PC-9 (cell line): ENCODE data around the gene PMPCB. TPM values are rescaled to one million over a fixed set of nuclear protein-coding genes. Genes with fewer than 3 reads are reported as not detected.
A peak's percentile ranks its signal among the peaks of the same experiment; 100 is the strongest.

Experiments used
- BruUV-seq: library from RNA; stranded (reverse); fragments of 400-500 nt; replicated peaks from 2 replicates; lab custom pipeline; 2021; lab: Mats Ljungman, UMichigan
- CTCF ChIA-PET: fragments of 300-600 bp; sonication (Branson Sonifier 250); formaldehyde crosslinking; loops from one replicate; lab custom pipeline; 2022; ENCODE audit warnings: antibody characterized with exemption; lab: Charles Lee
- POLR2A ChIA-PET: fragments of 300-600 bp; sonication (Branson Sonifier 250); formaldehyde crosslinking; loops from one replicate; lab custom pipeline; 2022; ENCODE audit warnings: antibody characterized with exemption; ENCODE audit not compliant: unreplicated experiment; lab: Charles Lee
- DNase-seq, 2 experiments: peaks; one replicate each; pipeline versions ENCODE4 v3.0.0 to v3.0.0-alpha.2; 2015 to 2022; ENCODE audit warnings: mixed read lengths in 1 of 2
- H2AFZ ChIP-seq: fragments of 200-600 bp; sonication (generic); 2 replicates; pipeline ENCODE4 v1.8.1; 2017; ENCODE audit warnings: antibody characterized with exemption
- H3F3A ChIP-seq: fragments of 200-600 bp; sonication (generic); 2 replicates; pipeline ENCODE4 v1.8.1; 2017; ENCODE audit warnings: antibody characterized with exemption, mild to moderate bottlenecking, low read depth; ENCODE audit not compliant: insufficient read depth
- H3K27ac ChIP-seq: fragments of 200-600 bp; sonication (generic); 2 replicates; pipeline ENCODE4 v1.6.1; 2016; ENCODE audit warnings: mixed run types
- H3K27me3 ChIP-seq: fragments of 200-600 bp; sonication (generic); 2 replicates; pipeline ENCODE4 v1.6.1; 2016; ENCODE audit warnings: low read depth, mixed run types; ENCODE audit not compliant: insufficient read depth
- H3K36me3 ChIP-seq: fragments of 200-600 bp; sonication (generic); 2 replicates; pipeline ENCODE4 v1.6.1; 2016; ENCODE audit warnings: low read depth, mixed run types
- H3K4me1 ChIP-seq: fragments of 200-600 bp; sonication (generic); replicated peaks from 2 replicates; pipeline ENCODE4 v1.6.1; 2016; ENCODE audit warnings: mixed run types; ENCODE audit not compliant: insufficient read depth
- H3K4me2 ChIP-seq: fragments of 200-600 bp; sonication (generic); 2 replicates; pipeline ENCODE4 v1.6.1; 2017; ENCODE audit warnings: mixed run types
- H3K4me3 ChIP-seq: fragments of 200-600 bp; sonication (generic); 2 replicates; pipeline ENCODE4 v1.6.1; 2016; ENCODE audit warnings: mixed run types
- H3K79me2 ChIP-seq: fragments of 200-600 bp; sonication (generic); 2 replicates; pipeline ENCODE4 v1.6.1; 2017; ENCODE audit warnings: low read depth, mixed run types
- H3K9me2 ChIP-seq: fragments of 200-600 bp; sonication (generic); 2 replicates; pipeline ENCODE4 v1.8.1; 2017; ENCODE audit warnings: mild to moderate bottlenecking; ENCODE audit not compliant: insufficient read depth
- H3K9me3 ChIP-seq: fragments of 200-600 bp; sonication (generic); 2 replicates; pipeline ENCODE4 v1.8.1; 2016; ENCODE audit warnings: low read depth; ENCODE audit not compliant: insufficient read depth
- H4K20me1 ChIP-seq: fragments of 200-600 bp; sonication (generic); 2 replicates; pipeline ENCODE4 v1.8.1; 2017; ENCODE audit not compliant: insufficient read depth
- EZH2 ChIP-seq: fragments of 200-600 bp; sonication (generic); IDR thresholded peaks from 2 replicates; pipeline ENCODE4 v1.8.0; 2017; ENCODE audit warnings: antibody characterized with exemption, low read depth
- intact Hi-C: fragments of 100-400 bp; cut with micrococcal nuclease; formaldehyde crosslinking; loops from one replicate; pipeline ENCODE4 v1.10.0; 2022; ENCODE audit not compliant: unreplicated experiment
- total RNA-seq: library from RNA; stranded (reverse); gene quantifications from 2 replicates; pipeline ENCODE4 v1.2.3, GENCODE V29; 2021
- TF ChIP-seq, protein P1 (sequence below): fragments of 200-600 bp; sonication (generic); conservative IDR thresholded peaks from 2 replicates; pipeline ENCODE4 v1.6.1; 2017; ENCODE audit warnings: mixed run types, antibody characterized with exemption, mild to moderate bottlenecking, moderate library complexity

The PMPCB gene
- total RNA-seq, 1 experiment from 2014 or later, result 78.1 TPM

DNA sequence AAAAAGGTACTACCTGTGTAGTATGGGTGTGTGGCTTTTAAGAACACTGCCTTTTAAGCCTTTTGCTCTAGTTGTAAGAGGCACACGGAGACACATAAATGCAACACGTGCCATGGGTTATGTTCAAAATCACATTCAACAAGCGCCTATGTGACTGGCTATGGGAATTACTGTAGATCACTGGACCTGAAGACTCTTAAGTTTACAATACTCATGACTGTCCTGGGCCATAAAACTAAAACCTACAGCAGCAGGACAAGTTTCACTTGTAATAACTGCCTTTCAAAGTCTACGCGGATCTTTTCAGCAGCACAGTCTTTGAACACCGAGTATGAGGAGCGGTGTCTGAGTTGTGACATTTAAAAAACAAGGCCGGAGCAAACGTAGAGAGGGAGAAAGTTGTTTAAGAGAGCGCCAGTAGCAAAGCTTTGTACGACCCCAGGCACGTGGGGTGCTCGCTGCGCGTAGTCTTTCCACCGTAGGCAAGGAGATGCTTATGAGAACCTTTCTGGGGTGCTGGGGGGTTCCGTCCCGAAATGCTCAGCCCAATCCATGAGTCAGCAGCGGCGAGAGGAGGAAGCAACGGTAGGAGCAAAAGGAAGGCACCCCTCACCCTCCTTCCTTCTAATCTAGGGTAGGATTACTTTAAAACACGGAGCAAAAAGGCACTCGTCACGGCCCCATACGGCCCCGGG lies 46.7 kb downstream of the PMPCB start:
- peak overlapping the region; percentile 76 for H3K27ac ChIP-seq
- H3K27me3 ChIP-seq, result no peaks in the 10 kb centered on the region
- H3K4me3 ChIP-seq, result peak overlapping the region; percentile 95
- peak overlapping the region; percentile 98 for H3K4me2 ChIP-seq
- ChIA-PET CTCF (interaction anchor here (0.6 kb wide), 1 partner anchor 9 kb away, joined by 9 read pairs; no protein-coding TSS in a partner anchor), POLR2A (no interaction called here)
- DNase-seq, result peak; percentile 3 to 45
- H2AFZ ChIP-seq, result peak overlapping the region; percentile 97
- peaks cover 28% of the 10 kb centered on the region for H3K36me3 ChIP-seq
- H4K20me1 ChIP-seq, result peaks cover 16% of the 10 kb centered on the region
- no peaks in the 10 kb centered on the region for H3K9me2 ChIP-seq
- no peaks in the 10 kb centered on the region for H3K9me3 ChIP-seq
- H3F3A ChIP-seq, result peaks cover 4% of the 10 kb centered on the region
- intact Hi-C loops, result loop anchor here (1.0 kb wide), 1 partner anchor 47 kb away; the partner anchor contains the start of gene PMPCB
- TF ChIP-seq, protein P1, sequence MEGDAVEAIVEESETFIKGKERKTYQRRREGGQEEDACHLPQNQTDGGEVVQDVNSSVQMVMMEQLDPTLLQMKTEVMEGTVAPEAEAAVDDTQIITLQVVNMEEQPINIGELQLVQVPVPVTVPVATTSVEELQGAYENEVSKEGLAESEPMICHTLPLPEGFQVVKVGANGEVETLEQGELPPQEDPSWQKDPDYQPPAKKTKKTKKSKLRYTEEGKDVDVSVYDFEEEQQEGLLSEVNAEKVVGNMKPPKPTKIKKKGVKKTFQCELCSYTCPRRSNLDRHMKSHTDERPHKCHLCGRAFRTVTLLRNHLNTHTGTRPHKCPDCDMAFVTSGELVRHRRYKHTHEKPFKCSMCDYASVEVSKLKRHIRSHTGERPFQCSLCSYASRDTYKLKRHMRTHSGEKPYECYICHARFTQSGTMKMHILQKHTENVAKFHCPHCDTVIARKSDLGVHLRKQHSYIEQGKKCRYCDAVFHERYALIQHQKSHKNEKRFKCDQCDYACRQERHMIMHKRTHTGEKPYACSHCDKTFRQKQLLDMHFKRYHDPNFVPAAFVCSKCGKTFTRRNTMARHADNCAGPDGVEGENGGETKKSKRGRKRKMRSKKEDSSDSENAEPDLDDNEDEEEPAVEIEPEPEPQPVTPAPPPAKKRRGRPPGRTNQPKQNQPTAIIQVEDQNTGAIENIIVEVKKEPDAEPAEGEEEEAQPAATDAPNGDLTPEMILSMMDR, result no peak
- TF ChIP-seq EZH2, result no peak
- TSS peak; percentile 40 for BruUV-seq
- H3K79me2 ChIP-seq, result peaks cover 78% of the 10 kb centered on the region
- peaks cover 30% of the 10 kb centered on the region for H3K4me1 ChIP-seq

DNA sequence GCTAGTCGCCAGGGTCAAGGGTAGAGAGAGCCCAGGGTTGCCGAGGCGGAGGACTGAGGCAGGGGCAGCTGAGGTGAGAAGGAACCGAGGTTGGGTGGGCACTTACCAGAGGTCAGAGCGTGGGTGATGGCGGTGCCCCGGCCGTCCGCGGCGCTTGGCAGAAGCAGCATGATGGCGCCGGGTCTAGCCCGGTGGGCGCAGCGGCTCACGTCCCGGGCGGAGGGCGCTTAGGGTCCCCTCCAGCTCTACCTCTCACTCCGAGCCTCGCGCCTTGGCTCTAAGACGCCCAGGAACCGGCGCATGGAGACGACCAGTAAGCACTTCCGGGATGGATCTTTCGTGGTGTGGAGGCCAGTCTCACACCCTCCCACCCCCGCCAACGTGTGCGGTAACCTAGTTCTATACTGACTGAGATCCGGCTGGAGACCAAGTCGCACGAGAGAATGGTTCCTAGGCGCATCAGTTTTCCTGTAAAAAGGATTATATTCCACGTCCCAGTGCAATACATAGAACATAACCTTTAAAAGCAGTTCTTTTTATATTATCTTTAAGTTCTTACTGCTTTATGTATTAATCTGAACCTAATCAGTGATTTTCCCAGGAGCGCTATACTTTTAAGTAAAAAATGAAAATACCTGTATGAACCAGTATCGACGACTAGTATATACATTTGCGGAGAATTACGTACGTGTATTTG lies 47.4 kb downstream of the PMPCB start, which contains the start of gene DNAJC2:
TSS of gene DNAJC2 (minus strand) at position 315 of the 697 bp plus-strand sequence. CDS start at position 170, 145 bp downstream.
- ChIA-PET POLR2A (no interaction called here), CTCF (no interaction called here)
- H3K9me3 ChIP-seq, result no peaks in the 10 kb centered on the region
- peaks cover 22% of the 10 kb centered on the region for H4K20me1 ChIP-seq
- peak within 1 kb of the TSS; percentile 76 for H3K27ac ChIP-seq
- peak within 1 kb of the TSS; percentile 98 for H3K4me2 ChIP-seq
- peaks cover 37% of the 10 kb centered on the region for H3K4me1 ChIP-seq
- H3K27me3 ChIP-seq, result no peaks in the 10 kb centered on the region
- DNase-seq, result peak; percentile 82 to 85
- intact Hi-C loops, result loop anchor here (1.0 kb wide), 1 partner anchor 47 kb away; the partner anchor contains the start of gene PMPCB
- H3K4me3 ChIP-seq, result peak within 1 kb of the TSS; percentile 95
- BruUV-seq, result no TSS peak
- no peak for TF ChIP-seq EZH2
- TF ChIP-seq, protein P1, result no peak
- no peaks in the 10 kb centered on the region for H3K9me2 ChIP-seq
- peak within 1 kb of the TSS; percentile 97 for H2AFZ ChIP-seq
- H3K36me3 ChIP-seq, result peaks cover 21% of the 10 kb centered on the region
- peaks cover 79% of the 10 kb centered on the region for H3K79me2 ChIP-seq
- peaks cover 4% of the 10 kb centered on the region for H3F3A ChIP-seq

DNA sequence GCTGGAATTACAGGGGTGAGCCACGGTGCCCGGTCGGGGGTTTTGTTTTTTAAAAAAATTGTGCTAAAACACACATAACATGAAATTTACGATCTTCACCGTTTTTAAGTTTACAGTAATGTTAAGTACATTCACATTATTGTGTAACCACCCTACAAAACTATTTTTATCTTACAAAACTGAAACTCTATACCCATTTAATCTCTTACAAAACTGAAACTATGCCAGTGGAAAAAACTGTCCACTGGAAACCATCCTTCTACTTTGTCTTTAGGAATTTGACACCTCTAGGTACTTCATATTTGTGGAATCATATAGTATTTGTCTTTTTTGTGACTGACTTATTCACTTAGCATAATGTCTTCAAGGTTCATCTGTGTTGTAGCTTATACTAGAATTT lies 49.2 kb downstream of the PMPCB start:
- intact Hi-C loops, result no loop called here

More for the DNA sequence above, 49.2 kb downstream of the PMPCB start:
- Histone ChIP-seq H3F3A (peaks cover 4% of the 10 kb centered on the region), H3K4me2 (peak overlapping the region; percentile 82), H3K36me3 (peaks cover 12% of the 10 kb centered on the region), H3K27ac (no peak overlapping the region), H3K4me3 (no peak overlapping the region), H3K27me3 (no peaks in the 10 kb centered on the region), H3K79me2 (peaks cover 82% of the 10 kb centered on the region), H3K9me3 (no peaks in the 10 kb centered on the region), H3K4me1 (peaks cover 42% of the 10 kb centered on the region), H4K20me1 (peaks cover 37% of the 10 kb centered on the region), H2AFZ (0 out of 2 replicates have a peak overlapping the region, but pooled peaks have one; percentile 93), H3K9me2 (no peaks in the 10 kb centered on the region)
- POLR2A ChIA-PET, result no interaction called here
- DNase-seq, result no peak
- CTCF ChIA-PET, result no interaction called here
- no TSS peak for BruUV-seq
- no peak for TF ChIP-seq EZH2
- TF ChIP-seq, protein P1, result no peak
